Measurements from ENCODE around the gene SEMA6A. TPM values are rescaled to one million over a fixed set of nuclear protein-coding genes. Genes with fewer than 3 reads are reported as not detected.

SEMA6A gene
- total and polyA plus RNA-seq, 4 donors = 3.4 to 31.6 (median 12.0) TPM

- H3K27ac ChIP-seq (ENCODE audit: low read depth in 1 of 2, low read length in 1 of 2) = no peak overlapping the region
- peaks cover 7 to 29% (median 17%) of the 10 kb centered on the region in 4 donors for H3K36me3 ChIP-seq (ENCODE audit: control insufficient read depth in 4 of 4, insufficient read depth in 4 of 4, low read length in 4 of 4)
- ATAC-seq (ENCODE audit: insufficient read depth, low FRiP score) = no peak
- WGBS, 2 donors = 74 to 83% methylated on average over 3 of the region's 3 CpGs
- DNase-seq = no peak
- H3K9ac ChIP-seq (ENCODE audit: insufficient read depth in 1 of 2, low read length in 2 of 2) = no peak overlapping the region
- peaks cover 0 to 6% (median 5%) of the 10 kb centered on the region in 4 donors for H3K9me3 ChIP-seq (ENCODE audit: control insufficient read depth in 4 of 4, insufficient read depth in 3 of 4, low read length in 3 of 4)
- no peak overlapping the region for H3K4me3 ChIP-seq
- H3K27me3 ChIP-seq (ENCODE audit: control insufficient read depth in 3 of 3, insufficient read depth in 3 of 3, low read length in 2 of 3) = no peaks in the 10 kb centered on the region
- TF ChIP-seq CTCF (IDR thresholded peaks at IDR 0.05; ENCODE audit: control extremely low read depth, extremely low read depth) = no peak
- H3K4me1 ChIP-seq (ENCODE audit: control insufficient read depth in 5 of 5, insufficient read depth in 5 of 5, low read length in 5 of 5) = peaks cover 0 to 1% (median 0%) of the 10 kb centered on the region in 5 donors
These were observed 102.3 kb downstream of the SEMA6A start for GRCh38 chr5:116472274-116472673.

GRCh38 chr5:116469631-116470030 is 105.0 kb downstream of the SEMA6A start:
- peaks cover 0 to 5% (median 0%) of the 10 kb centered on the region in 4 donors for H3K9me3 ChIP-seq (ENCODE audit: control insufficient read depth in 4 of 4, insufficient read depth in 3 of 4, low read length in 3 of 4)
- DNase-seq (no peak), ATAC-seq (ENCODE audit: insufficient read depth, low FRiP score) (no peak)
- H3K27ac ChIP-seq (ENCODE audit: low read depth in 1 of 2, low read length in 1 of 2) = no peak overlapping the region
- peaks cover 0 to 1% (median 0%) of the 10 kb centered on the region in 5 donors for H3K4me1 ChIP-seq (ENCODE audit: control insufficient read depth in 5 of 5, insufficient read depth in 5 of 5, low read length in 5 of 5)
- no peak overlapping the region for H3K9ac ChIP-seq (ENCODE audit: insufficient read depth in 1 of 2, low read length in 2 of 2)
- peaks cover 4 to 18% (median 11%) of the 10 kb centered on the region in 4 donors for H3K36me3 ChIP-seq (ENCODE audit: control insufficient read depth in 4 of 4, insufficient read depth in 4 of 4, low read length in 4 of 4)
- no peaks in the 10 kb centered on the region for H3K27me3 ChIP-seq (ENCODE audit: control insufficient read depth in 3 of 3, insufficient read depth in 3 of 3, low read length in 2 of 3)
- WGBS, 2 donors = 63 to 65% methylated on average over 3 of the region's 3 CpGs
- no peak overlapping the region for H3K4me3 ChIP-seq
- no peak for TF ChIP-seq CTCF (IDR thresholded peaks at IDR 0.05; ENCODE audit: control extremely low read depth, extremely low read depth)

- Histone ChIP-seq H3K4me3 (no peak overlapping the region), H3K27me3 (ENCODE audit: control insufficient read depth in 3 of 3, insufficient read depth in 3 of 3, low read length in 2 of 3) (no peaks in the 10 kb centered on the region), H3K9me3 (ENCODE audit: control insufficient read depth in 4 of 4, insufficient read depth in 3 of 4, low read length in 3 of 4) (peaks cover 0 to 5% (median 0%) of the 10 kb centered on the region in 4 donors), H3K36me3 (ENCODE audit: control insufficient read depth in 4 of 4, insufficient read depth in 4 of 4, low read length in 4 of 4) (peaks cover 4 to 18% (median 11%) of the 10 kb centered on the region in 4 donors), H3K9ac (ENCODE audit: insufficient read depth in 1 of 2, low read length in 2 of 2) (no peak overlapping the region), H3K27ac (ENCODE audit: low read depth in 1 of 2, low read length in 1 of 2) (no peak overlapping the region), H3K4me1 (ENCODE audit: control insufficient read depth in 5 of 5, insufficient read depth in 5 of 5, low read length in 5 of 5) (no peaks in the 10 kb centered on the region)
- WGBS, 2 donors = 90 to 99% methylated on average over 2 of the region's 2 CpGs
- no peak for ATAC-seq (ENCODE audit: insufficient read depth, low FRiP score)
- DNase-seq = no peak
- no peak for TF ChIP-seq CTCF (IDR thresholded peaks at IDR 0.05; ENCODE audit: control extremely low read depth, extremely low read depth)
These were observed 106.0 kb downstream of the SEMA6A start for GRCh38 chr5:116468583-116468982.

GRCh38 chr5:116467465-116467843 is 107.2 kb downstream of the SEMA6A start:
- ATAC-seq (ENCODE audit: insufficient read depth, low FRiP score) = no peak
- no peaks in the 10 kb centered on the region for H3K4me1 ChIP-seq (ENCODE audit: control insufficient read depth in 5 of 5, insufficient read depth in 5 of 5, low read length in 5 of 5)
- peaks cover 2 to 15% (median 10%) of the 10 kb centered on the region in 4 donors for H3K36me3 ChIP-seq (ENCODE audit: control insufficient read depth in 4 of 4, insufficient read depth in 4 of 4, low read length in 4 of 4)
- no peak overlapping the region for H3K27ac ChIP-seq (ENCODE audit: low read depth in 1 of 2, low read length in 1 of 2)
- no peak for TF ChIP-seq CTCF (IDR thresholded peaks at IDR 0.05; ENCODE audit: control extremely low read depth, extremely low read depth)
- no peak overlapping the region for H3K9ac ChIP-seq (ENCODE audit: insufficient read depth in 1 of 2, low read length in 2 of 2)
- H3K27me3 ChIP-seq (ENCODE audit: control insufficient read depth in 3 of 3, insufficient read depth in 3 of 3, low read length in 2 of 3) = no peaks in the 10 kb centered on the region
- H3K9me3 ChIP-seq (ENCODE audit: control insufficient read depth in 4 of 4, insufficient read depth in 3 of 4, low read length in 3 of 4) = peaks cover 0 to 5% (median 0%) of the 10 kb centered on the region in 4 donors
- no peak for DNase-seq
- 94 to 95% methylated on average over 5 of the region's 5 CpGs for WGBS, 2 donors
- H3K4me3 ChIP-seq = no peak overlapping the region
